ENCODE measurements around the gene SLBP.

DNA sequence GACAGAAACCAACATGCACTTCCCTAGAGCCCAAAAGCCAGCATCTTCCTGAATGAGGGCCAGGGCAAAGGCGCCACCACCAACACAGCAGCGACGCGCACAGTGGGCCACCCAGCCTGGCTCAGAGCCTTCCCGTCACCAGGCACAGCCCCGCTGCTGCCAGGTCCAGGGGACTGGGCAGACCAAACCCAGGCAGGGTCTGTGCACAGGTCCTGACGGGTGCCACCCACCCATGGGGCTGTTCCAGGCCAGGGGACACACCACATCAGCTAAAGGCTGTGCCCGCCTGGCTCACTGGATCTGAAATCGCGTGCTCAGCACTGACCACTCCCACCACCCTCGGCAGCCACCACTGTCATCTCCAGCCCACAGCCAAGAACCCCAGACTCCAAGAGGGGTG, 41.8 kb downstream of the SLBP start:
- no peak for TF ChIP-seq POLR2A (IDR thresholded peaks at IDR 0.05; ENCODE audit: low read length)
- no peak for TF ChIP-seq GATA1 (IDR thresholded peaks at IDR 0.05; ENCODE audit: low read depth, low read length)
